ENCODE measurements around the gene SYCN. TPM values are rescaled to one million over a fixed set of nuclear protein-coding genes. Genes with fewer than 3 reads are reported as not detected.

The SYCN gene
- total RNA-seq, 4 donors from 2014 or later: not detected

DNA sequence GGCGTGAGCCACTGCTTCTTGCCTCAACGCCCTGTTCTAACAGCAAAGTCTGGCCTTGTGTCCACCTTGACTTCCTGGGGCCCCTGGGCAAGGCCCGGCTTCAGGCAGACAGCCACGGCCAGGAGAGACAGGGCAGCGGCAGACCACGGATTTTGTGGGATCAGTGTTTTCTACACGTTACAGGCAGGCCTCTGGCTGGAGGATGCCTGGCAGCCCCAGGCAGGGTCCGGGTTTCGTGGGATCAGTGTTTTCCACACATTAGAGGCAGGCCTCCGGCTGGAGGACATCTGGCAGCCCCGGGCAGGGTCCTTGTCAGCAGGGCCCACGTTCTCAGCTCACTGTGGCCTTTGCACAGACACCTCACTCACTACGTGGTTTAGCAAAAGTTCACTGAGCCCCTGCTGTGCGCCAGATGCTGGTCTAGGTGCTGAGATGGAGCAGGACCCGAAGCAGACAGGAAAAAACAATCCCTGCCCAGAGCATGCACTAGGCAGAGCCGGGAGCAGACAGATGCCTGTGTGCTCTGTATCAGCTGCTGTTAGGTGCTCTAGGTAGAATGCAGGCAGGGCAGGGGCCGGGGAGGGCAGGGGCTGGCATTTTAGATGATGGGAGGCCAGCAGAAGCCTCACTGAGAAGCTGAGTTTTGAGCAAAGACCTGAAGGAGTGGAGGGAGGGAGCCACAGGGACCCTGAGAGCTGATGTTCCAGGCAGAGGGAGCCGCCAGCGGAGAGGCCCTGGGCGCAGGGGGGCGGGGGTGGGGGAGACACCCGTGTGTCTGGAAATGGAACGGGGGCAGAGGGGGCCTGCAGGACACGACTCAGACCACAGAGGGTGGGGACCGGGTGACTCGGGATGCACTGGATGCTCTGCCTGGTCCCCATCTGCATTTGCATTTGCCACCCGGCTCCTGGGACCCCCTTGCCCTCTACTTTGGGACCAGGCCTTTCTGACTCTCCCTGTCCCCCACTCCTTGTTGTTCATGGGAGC lies 32.3 kb downstream of the SYCN start:
- H3K4me1 ChIP-seq: peaks cover 13 to 41% (median 21%) of the 10 kb centered on the region in 3 donors
- intact Hi-C loops (cut with DNase I): no loop called here
- H3K9me3 ChIP-seq: no peaks in the 10 kb centered on the region
- no peaks in the 10 kb centered on the region for H3K27me3 ChIP-seq
- H3K36me3 ChIP-seq: peaks cover 22 to 87% (median 29%) of the 10 kb centered on the region in 3 donors
- no peak for DNase-seq
- WGBS, 2 donors: 65 to 82% methylated on average over 10 of the region's 27 CpGs
- no peak overlapping the region for H3K4me3 ChIP-seq
- TF ChIP-seq CTCF (IDR thresholded peaks at IDR 0.05) (no peak), POLR2A (IDR thresholded peaks at IDR 0.05) (no peak)
- no peak overlapping the region for H3K27ac ChIP-seq

DNA sequence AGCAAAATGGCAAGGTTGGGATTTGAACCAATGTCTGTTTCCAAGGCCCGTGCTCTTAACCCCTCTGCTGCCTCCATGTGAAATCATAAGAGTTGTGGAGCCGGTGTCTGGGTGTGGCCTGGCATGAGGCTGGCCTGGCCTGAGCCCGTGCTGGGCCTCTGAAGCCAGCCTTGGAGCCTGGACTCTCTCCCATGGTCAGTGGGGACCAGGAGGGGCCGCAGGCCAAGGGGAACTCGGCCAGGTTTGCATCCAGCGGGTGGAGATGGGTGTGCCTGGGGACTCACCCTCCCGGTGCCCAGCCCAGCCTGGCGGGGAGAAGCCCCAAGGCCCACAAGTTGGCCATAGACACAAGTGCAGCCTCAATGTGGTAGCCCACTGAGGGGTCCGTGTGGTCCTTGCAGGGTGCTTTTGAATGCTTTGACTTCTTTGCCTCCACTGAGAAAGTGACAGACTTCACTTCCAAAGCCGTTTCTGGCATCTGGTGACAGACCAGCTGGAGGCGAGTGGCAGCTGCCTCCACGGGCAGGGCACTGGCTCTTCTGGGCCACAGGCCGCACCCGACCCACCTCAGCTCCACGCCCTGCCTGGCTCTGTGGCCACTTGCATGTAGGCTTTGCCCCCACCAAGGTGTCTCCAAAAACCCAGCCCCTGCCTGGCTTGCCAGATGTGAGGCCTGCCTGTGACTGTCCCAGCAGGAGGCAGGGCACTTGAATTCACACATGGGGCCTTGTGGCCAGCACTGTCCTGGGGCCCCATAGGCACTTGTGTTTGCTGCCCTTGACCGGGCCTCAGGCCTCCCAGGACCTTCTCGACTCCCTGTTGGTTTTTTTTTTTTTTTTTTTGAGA lies 33.5 kb downstream of the SYCN start:
- Histone ChIP-seq H3K27ac (peak overlapping the region in 2 of 4 donors; percentile 38 to 53), H3K36me3 (peaks cover 22 to 76% (median 29%) of the 10 kb centered on the region in 3 donors), H3K27me3 (no peaks in the 10 kb centered on the region), H3K4me3 (no peak overlapping the region), H3K9me3 (no peaks in the 10 kb centered on the region), H3K4me1 (peaks cover 24 to 53% (median 28%) of the 10 kb centered on the region in 3 donors)
- no peak for DNase-seq
- WGBS, 2 donors: 72 to 79% methylated on average over 4 to 6 of the region's 17 CpGs
- TF ChIP-seq CTCF (IDR thresholded peaks at IDR 0.05) (no peak), POLR2A (IDR thresholded peaks at IDR 0.05) (no peak)
- intact Hi-C loops (cut with DNase I): no loop called here

- H3K27ac ChIP-seq: no peak overlapping the region
- no peak overlapping the region for H3K4me3 ChIP-seq
- no peaks in the 10 kb centered on the region for H3K27me3 ChIP-seq
- H3K9me3 ChIP-seq: no peaks in the 10 kb centered on the region
- peaks cover 13 to 62% (median 17%) of the 10 kb centered on the region in 3 donors for H3K36me3 ChIP-seq
- DNase-seq: no peak
- TF ChIP-seq POLR2A (IDR thresholded peaks at IDR 0.05) (no peak), CTCF (IDR thresholded peaks at IDR 0.05) (no peak)
- intact Hi-C loops (cut with DNase I): no loop called here
- peaks cover 24 to 55% (median 28%) of the 10 kb centered on the region in 3 donors for H3K4me1 ChIP-seq
- 83 to 92% methylated on average over 8 to 24 of the region's 36 CpGs for WGBS, 2 donors
Measured at GRCh38 chr19:39169143-39169810, 34.8 kb downstream of the SYCN start.

DNA sequence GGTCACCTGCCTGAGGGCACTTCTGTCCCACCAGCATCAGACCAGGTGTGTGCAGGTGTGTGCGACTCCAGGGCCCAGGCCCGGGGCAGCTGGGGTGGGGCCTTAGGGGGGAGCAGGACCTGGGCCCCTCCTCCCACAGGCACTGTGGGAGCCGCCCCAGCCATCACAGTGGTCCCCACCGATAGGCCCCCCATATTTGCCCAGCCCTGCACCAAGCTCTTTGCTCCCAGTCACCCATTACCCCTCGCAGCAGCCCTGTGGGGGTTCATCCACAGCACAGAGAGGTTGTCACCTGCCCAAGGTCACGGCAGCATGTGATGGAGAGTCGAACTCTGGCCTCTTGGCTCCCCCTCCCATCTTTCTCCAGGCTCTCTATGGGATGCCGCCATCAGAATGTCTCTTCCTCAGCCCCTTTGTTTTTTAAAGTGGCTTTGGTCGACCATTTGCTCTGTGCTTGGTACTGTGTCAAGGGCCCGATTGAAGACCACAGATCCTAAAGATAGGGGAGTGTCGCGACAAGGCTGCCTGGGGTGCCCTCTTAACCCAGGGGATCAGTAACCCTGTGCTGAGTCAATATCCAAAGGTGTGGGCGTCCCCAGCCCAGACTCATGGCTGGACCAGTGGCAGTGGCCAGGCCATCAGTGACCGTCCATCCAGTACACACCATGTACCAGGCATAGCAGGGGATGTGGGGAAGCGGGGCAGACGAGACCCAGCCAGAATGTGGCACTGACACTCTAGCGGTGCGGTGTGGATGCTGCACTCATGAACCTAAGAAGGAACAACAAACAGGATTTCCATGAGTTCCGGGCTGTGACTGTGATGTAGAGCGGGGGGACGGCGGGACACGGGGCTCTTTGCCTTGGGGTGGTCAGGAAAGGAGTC lies 35.6 kb downstream of the SYCN start:
- 85 to 97% methylated on average over 8 to 11 of the region's 23 CpGs for WGBS, 2 donors
- no peak for TF ChIP-seq CTCF (IDR thresholded peaks at IDR 0.05)
- TF ChIP-seq POLR2A (IDR thresholded peaks at IDR 0.05): no peak
- no peak overlapping the region for H3K4me3 ChIP-seq
- H3K36me3 ChIP-seq: peaks cover 9 to 54% (median 11%) of the 10 kb centered on the region in 3 donors
- H3K4me1 ChIP-seq: peaks cover 24 to 55% (median 28%) of the 10 kb centered on the region in 3 donors
- no peak for DNase-seq
- H3K9me3 ChIP-seq: no peaks in the 10 kb centered on the region
- H3K27me3 ChIP-seq: no peaks in the 10 kb centered on the region
- peak overlapping the region in 1 of 4 donors; percentile 82 for H3K27ac ChIP-seq
- intact Hi-C loops (cut with DNase I): no loop called here
